NCI-H2227 treated with DMSO at 0.1 percent for 48 hours (cell line): ENCODE data around the gene DYNC1I1.

Experiments
- DNase-seq: peaks from one replicate; lab custom pipeline; 2025; lab: John Stamatoyannopoulos, UW

DYNC1I1 gene

GRCh38 chr7:95772298-95772770, at the start of gene DYNC1I1:
TSS of gene DYNC1I1 (plus strand) at chr7:95772554. CDS start at chr7:95804730, 32,176 bp downstream.
- DNase-seq = peak; percentile 64

- peak; percentile 83 for DNase-seq
These were observed 48.7 kb upstream of the DYNC1I1 start for GRCh38 chr7:95723583-95724180.

- DNase-seq = peak; percentile 55
These were observed 47.1 kb upstream of the DYNC1I1 start for GRCh38 chr7:95725205-95725604.

- DNase-seq = no peak
These were observed 41.7 kb upstream of the DYNC1I1 start for GRCh38 chr7:95730493-95731280.

GRCh38 chr7:95736635-95737034, 35.7 kb upstream of the DYNC1I1 start:
- DNase-seq = no peak

GRCh38 chr7:95737828-95738505, 34.4 kb upstream of the DYNC1I1 start:
- no peak for DNase-seq

GRCh38 chr7:95749044-95749443, 23.3 kb upstream of the DYNC1I1 start:
- DNase-seq = no peak

- DNase-seq = no peak
These were observed 22.8 kb upstream of the DYNC1I1 start for GRCh38 chr7:95749515-95749914.

- DNase-seq = no peak
These were observed 18.9 kb upstream of the DYNC1I1 start for GRCh38 chr7:95753440-95753839.

- peak; percentile 81 for DNase-seq
These were observed 16.9 kb upstream of the DYNC1I1 start for GRCh38 chr7:95755277-95755934.

- DNase-seq = peak; percentile 99
These were observed 14.2 kb upstream of the DYNC1I1 start for GRCh38 chr7:95758187-95758586.

- DNase-seq = no peak
These were observed 6.3 kb upstream of the DYNC1I1 start for GRCh38 chr7:95766086-95766485.

- no peak for DNase-seq
These were observed 5.7 kb upstream of the DYNC1I1 start for GRCh38 chr7:95766657-95767056.

GRCh38 chr7:95772771-95773581, 622 bp downstream of the DYNC1I1 start:
- DNase-seq = peak; percentile 33

GRCh38 chr7:95776561-95777185, 4.3 kb downstream of the DYNC1I1 start:
- no peak for DNase-seq

- no peak for DNase-seq
These were observed 4.9 kb downstream of the DYNC1I1 start for GRCh38 chr7:95777269-95777668.

GRCh38 chr7:95780665-95781064, 8.3 kb downstream of the DYNC1I1 start:
- no peak for DNase-seq

- no peak for DNase-seq
These were observed 9.7 kb downstream of the DYNC1I1 start for GRCh38 chr7:95781961-95782586.

- DNase-seq = no peak
These were observed 12.4 kb downstream of the DYNC1I1 start for GRCh38 chr7:95784796-95785195.

- no peak for DNase-seq
These were observed 15.9 kb downstream of the DYNC1I1 start for GRCh38 chr7:95788258-95788657.

GRCh38 chr7:95788884-95789283, 16.5 kb downstream of the DYNC1I1 start:
- DNase-seq = no peak
